Common myeloid progenitor, CD34-positive (primary cell): ENCODE measurements around the gene NUDT6.
"Not testable (repeated sequence)": the region's sequence is repeated elsewhere in the genome, so short reads cannot be mapped to it uniquely, and the experiment has no call there.

ENCODE experiments used
- CTCF ChIA-PET: fragments of 350-600 bp; sonication (Branson Sonifier 250); formaldehyde crosslinking; loops from one replicate; lab custom pipeline; 2021; ENCODE audit warnings: antibody characterized with exemption; lab: Charles Lee
- POLR2A ChIA-PET: fragments of 350-600 bp; sonication (Branson Sonifier 250); formaldehyde crosslinking; loops from one replicate; lab custom pipeline; 2021; ENCODE audit warnings: antibody characterized with exemption; lab: Charles Lee
- DNase-seq, 3 donors: peaks; one replicate each; pipeline versions ENCODE4 v3.0.0 to v3.0.0-alpha.2; 2013
- H3K27ac ChIP-seq, 2 experiments: 1 replicate in 1 of 2; 2 replicates in 1 of 2; pipeline ENCODE4 v1.7.0; 2013; ENCODE audit warnings: inconsistent platforms in 2 of 2, low read length in 2 of 2, mild to moderate bottlenecking in 2 of 2, low read depth in 1 of 2, moderate library complexity in 1 of 2; ENCODE audit not compliant: severe bottlenecking in 2 of 2, insufficient read depth in 1 of 2, poor library complexity in 1 of 2
- H3K27me3 ChIP-seq, 5 experiments: replicated peaks in 2 of 5; 1 replicate in 3 of 5; 2 replicates in 2 of 5; pipeline versions ENCODE4 v1.6.1 to v1.7.0; 2013; ENCODE audit warnings: low read length in 4 of 5, mild to moderate bottlenecking in 2 of 5, moderate library complexity in 2 of 5, inconsistent platforms in 1 of 5; ENCODE audit not compliant: insufficient read depth in 5 of 5, control insufficient read depth in 4 of 5
- H3K36me3 ChIP-seq, 4 experiments: 1 replicate in 2 of 4; 2 replicates in 2 of 4; pipeline versions ENCODE4 v1.6.1 to v1.7.0; 2013; ENCODE audit warnings: low read length in 3 of 4, control low read depth in 1 of 4, mild to moderate bottlenecking in 1 of 4; ENCODE audit not compliant: control insufficient read depth in 4 of 4, insufficient read depth in 4 of 4
- H3K4me1 ChIP-seq, 4 experiments: 1 replicate in 3 of 4; 2 replicates in 1 of 4; pipeline versions ENCODE4 v1.6.1 to v1.7.1; 2013; ENCODE audit warnings: low read length in 3 of 4, mild to moderate bottlenecking in 3 of 4, control low read depth in 1 of 4, inconsistent platforms in 1 of 4, moderate library complexity in 1 of 4; ENCODE audit not compliant: control insufficient read depth in 4 of 4, insufficient read depth in 4 of 4; ENCODE audit errors: control extremely low read depth in 1 of 4
- H3K4me3 ChIP-seq, 7 experiments: 1 replicate in 4 of 7; 2 replicates in 3 of 7; pipeline versions ENCODE4 v1.5.1 to v1.7.0; 2013; ENCODE audit warnings: mild to moderate bottlenecking in 7 of 7, low read length in 6 of 7, moderate library complexity in 6 of 7, inconsistent platforms in 2 of 7, low read depth in 2 of 7, control low read depth in 1 of 7; ENCODE audit not compliant: insufficient read depth in 4 of 7, control insufficient read depth in 1 of 7; ENCODE audit errors: extremely low read depth in 1 of 7
- H3K9me3 ChIP-seq, 5 experiments: 1 replicate in 4 of 5; 2 replicates in 1 of 5; pipeline versions ENCODE4 v1.6.1 to v1.7.1; 2013; ENCODE audit warnings: low read length in 4 of 5, mild to moderate bottlenecking in 2 of 5, inconsistent platforms in 1 of 5, low read depth in 1 of 5, moderate library complexity in 1 of 5; ENCODE audit not compliant: control insufficient read depth in 4 of 5, insufficient read depth in 2 of 5; ENCODE audit errors: control extremely low read depth in 1 of 5
- WGBS: methylation state at CpG from one replicate; pipeline ENCODE4 v1.1.5; 2013; ENCODE audit not compliant: insufficient coverage; 5-methylcytosine and 5-hydroxymethylcytosine counted together

The NUDT6 gene

GRCh38 chr4:122854447-122855352, 67.7 kb downstream of the NUDT6 start:
- H3K27me3 ChIP-seq, result no peaks in the 10 kb centered on the region
- no peaks in the 10 kb centered on the region for H3K36me3 ChIP-seq
- H3K27ac ChIP-seq, result no peak overlapping the region
- no peak overlapping the region for H3K4me3 ChIP-seq
- 96% methylated on average over 8 of the region's 10 CpGs for WGBS
- ChIA-PET POLR2A (no interaction called here), CTCF (interaction anchor here (1.0 to 1.7 kb wide), 3 partner anchors 17 to 109 kb away, joined by 3 read pairs; no protein-coding TSS in a partner anchor)
- H3K4me1 ChIP-seq, result no peaks in the 10 kb centered on the region
- DNase-seq, result no peak
- no peaks in the 10 kb centered on the region for H3K9me3 ChIP-seq

- no peak for DNase-seq
- H3K4me1 ChIP-seq, result no peaks in the 10 kb centered on the region
Observed at GRCh38 chr4:122851568-122851967, 70.8 kb downstream of the NUDT6 start.

GRCh38 chr4:122849789-122850188, 72.6 kb downstream of the NUDT6 start:
- H3K4me3 ChIP-seq, H3K9me3 ChIP-seq, H3K27me3 ChIP-seq, H3K27ac ChIP-seq, POLR2A ChIA-PET, H3K36me3 ChIP-seq, DNase-seq, H3K4me1 ChIP-seq: not testable (repeated sequence)
- CTCF ChIA-PET, result interaction anchor here (0.8 kb wide), 1 partner anchor 64 kb away, joined by 3 read pairs; no protein-coding TSS in a partner anchor
- no CpG with 5 or more reads among the region's 3 CpGs for WGBS

More at GRCh38 chr4:122851568-122851967, 70.8 kb downstream of the NUDT6 start:
- Histone ChIP-seq H3K27me3 (no peaks in the 10 kb centered on the region), H3K9me3 (no peaks in the 10 kb centered on the region), H3K4me3 (no peak overlapping the region), H3K27ac (no peak overlapping the region), H3K36me3 (no peaks in the 10 kb centered on the region)
- CTCF ChIA-PET, result no interaction called here
- POLR2A ChIA-PET, result interaction anchor here (1.2 kb wide), 1 partner anchor 114 kb away, joined by 3 read pairs; no protein-coding TSS in a partner anchor

GRCh38 chr4:122847931-122848330, 74.5 kb downstream of the NUDT6 start:
- Histone ChIP-seq H3K4me3 (no peak overlapping the region), H3K36me3 (no peaks in the 10 kb centered on the region), H3K27me3 (no peaks in the 10 kb centered on the region), H3K27ac (no peak overlapping the region), H3K4me1 (no peaks in the 10 kb centered on the region), H3K9me3 (no peaks in the 10 kb centered on the region)
- ChIA-PET CTCF (no interaction called here), POLR2A (no interaction called here)
- WGBS, result 100% methylated on average over 1 of the region's 1 CpG
- no peak for DNase-seq

GRCh38 chr4:122845760-122846159, 76.6 kb downstream of the NUDT6 start:
- 100% methylated on average over 2 of the region's 3 CpGs for WGBS
- no peaks in the 10 kb centered on the region for H3K27me3 ChIP-seq
- no peaks in the 10 kb centered on the region for H3K9me3 ChIP-seq
- no peaks in the 10 kb centered on the region for H3K4me1 ChIP-seq
- no peak overlapping the region for H3K4me3 ChIP-seq
- H3K36me3 ChIP-seq, result no peaks in the 10 kb centered on the region
- POLR2A ChIA-PET, result no interaction called here
- H3K27ac ChIP-seq, result no peak overlapping the region
- CTCF ChIA-PET, result no interaction called here
- no peak for DNase-seq

- POLR2A ChIA-PET, result no interaction called here
- Histone ChIP-seq H3K27me3 (no peaks in the 10 kb centered on the region), H3K9me3 (no peaks in the 10 kb centered on the region), H3K4me3 (no peak overlapping the region), H3K4me1 (no peaks in the 10 kb centered on the region), H3K27ac (no peak overlapping the region), H3K36me3 (no peaks in the 10 kb centered on the region)
- DNase-seq, result no peak
- CTCF ChIA-PET, result no interaction called here
- 100% methylated on average over 3 of the region's 3 CpGs for WGBS
Observed at GRCh38 chr4:122845066-122845465, 77.3 kb downstream of the NUDT6 start.

- WGBS, result 100% methylated on average over 1 of the region's 1 CpG
- DNase-seq, POLR2A ChIA-PET, H3K27me3 ChIP-seq, H3K4me3 ChIP-seq, H3K9me3 ChIP-seq, H3K4me1 ChIP-seq, H3K36me3 ChIP-seq, CTCF ChIA-PET, H3K27ac ChIP-seq: not testable (repeated sequence)
Observed at GRCh38 chr4:122844391-122844790, 78.0 kb downstream of the NUDT6 start.
